HG03442 (cell line): ENCODE results near the gene PAPOLA.

Experiments
- ATAC-seq: cut with Tn5 transposase; IDR thresholded peaks from one replicate; pipeline ENCODE4 v1.9.1; 2021; ENCODE audit warnings: mild to moderate bottlenecking, moderate library complexity; ENCODE audit not compliant: unreplicated experiment

The PAPOLA gene

DNA sequence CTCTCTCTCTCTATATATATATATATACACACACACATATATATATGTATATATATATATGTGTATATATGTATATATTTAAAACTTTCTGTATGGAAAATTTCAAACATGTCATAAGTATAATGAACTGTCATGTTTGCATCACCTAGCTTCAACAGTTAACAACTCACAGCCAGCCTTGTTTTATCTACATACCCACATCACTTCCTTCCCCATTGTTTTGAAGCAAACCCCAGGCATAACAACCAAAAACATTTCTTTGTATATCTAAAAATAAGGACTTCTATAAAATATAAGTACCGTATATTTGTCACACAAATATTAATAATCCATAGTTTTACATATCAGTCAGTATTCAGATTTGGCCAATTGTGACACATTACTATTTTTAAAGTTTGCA is 57.4 kb downstream of the PAPOLA start:
- ATAC-seq: no peak

DNA sequence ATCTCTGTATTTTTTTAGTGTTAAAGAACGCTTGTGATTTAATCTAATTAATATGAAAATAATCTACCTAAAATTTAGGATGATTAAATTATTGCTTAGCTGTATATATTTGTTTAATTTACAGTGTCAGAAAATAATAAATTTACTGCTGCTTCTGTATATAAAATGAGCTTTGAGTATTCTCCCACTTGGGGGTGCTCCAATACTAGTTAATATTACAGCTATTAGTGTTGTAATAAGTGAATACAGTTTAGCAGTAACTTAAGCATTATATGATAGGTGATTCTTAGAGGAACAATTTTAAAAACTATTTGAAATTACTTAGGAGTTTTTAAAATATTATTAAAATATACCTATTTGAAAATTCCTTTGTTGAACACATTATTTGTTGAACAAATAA is 62.2 kb downstream of the PAPOLA start:
- ATAC-seq: no peak

DNA sequence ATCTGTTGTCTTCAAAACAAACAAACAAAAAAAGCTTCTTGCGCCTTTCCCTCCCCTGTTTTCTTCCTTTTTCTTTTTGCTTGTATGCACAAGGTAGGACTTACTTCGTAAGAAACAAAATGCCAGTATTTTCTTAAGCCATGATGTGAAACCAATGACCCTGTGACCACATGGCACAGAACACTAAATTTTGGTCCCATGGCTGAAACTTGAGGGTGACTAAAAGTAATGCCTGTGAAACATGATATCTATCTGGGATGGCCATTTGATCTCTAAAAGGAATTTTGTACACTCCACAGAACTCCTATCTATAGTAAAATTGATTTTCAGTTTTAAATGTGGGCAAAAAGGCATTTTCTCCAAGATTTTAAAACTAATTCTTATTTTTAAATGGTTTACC is 63.6 kb downstream of the PAPOLA start:
- ATAC-seq: no peak

DNA sequence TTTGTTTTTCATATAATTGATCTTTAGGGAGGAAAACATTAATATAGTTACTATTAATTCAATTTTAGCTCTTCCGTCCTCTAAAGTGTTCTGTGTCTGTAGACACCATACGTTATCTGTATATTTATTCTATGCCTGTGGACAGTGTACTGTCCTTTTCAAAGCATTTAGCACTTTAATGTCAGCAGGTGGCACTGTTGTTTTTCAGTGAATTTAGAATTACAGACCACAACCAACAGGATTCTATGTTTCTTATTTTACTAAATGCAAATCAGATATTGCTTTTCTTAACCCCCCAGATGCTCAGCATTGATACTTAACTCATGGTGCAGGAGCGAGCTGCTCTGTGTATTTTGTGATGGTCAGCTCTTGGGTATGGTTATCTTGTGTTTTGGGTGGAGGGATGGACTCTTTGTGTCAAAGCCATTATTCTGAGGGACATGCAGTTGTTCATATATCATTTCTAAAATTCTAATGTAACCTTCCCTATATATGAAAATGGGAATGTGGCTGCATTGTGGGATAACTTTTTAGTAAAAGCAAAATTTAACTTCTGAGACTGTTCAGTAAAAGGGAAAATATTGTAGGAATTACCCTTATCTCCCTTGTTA is 65.2 kb downstream of the PAPOLA start:
- no peak for ATAC-seq

DNA sequence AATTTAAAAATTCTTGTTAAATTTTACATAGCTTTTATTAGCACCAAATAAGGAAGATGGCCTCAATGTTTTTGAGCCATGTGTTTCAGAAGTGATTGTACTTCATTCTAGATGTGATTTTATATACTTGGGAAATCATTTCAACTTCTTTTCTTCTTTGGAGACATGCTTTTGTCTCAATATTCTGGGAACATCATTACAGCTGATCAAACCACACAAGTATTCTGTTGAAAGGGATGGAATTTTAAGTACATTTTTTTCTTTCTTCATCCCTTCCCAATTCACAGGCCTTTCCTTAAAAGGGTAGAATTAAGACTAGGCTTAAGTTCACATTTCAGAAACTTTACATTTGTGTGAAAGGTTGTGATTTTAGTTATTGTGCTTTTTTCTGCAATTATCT is 66.4 kb downstream of the PAPOLA start:
- no peak for ATAC-seq

DNA sequence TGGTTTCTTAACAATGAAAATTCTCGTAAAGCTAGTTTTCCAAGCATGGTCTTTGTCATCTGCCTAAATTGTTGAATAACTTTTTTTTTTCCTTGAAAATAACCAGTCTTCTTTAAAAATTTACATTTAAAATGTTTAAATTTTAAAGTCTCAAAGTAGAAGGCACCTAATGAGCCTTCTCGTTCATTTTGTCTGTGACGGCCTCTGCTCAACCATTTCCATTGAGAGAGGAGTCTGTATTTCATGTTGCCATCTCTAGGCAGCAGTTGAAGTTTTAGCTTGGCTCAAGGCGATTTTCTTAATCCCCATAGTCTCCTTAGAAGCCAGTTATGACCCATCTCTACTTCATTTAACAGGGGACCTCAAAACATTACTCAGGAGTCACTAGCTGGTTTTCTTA is 69.1 kb downstream of the PAPOLA start:
- ATAC-seq: no peak

DNA sequence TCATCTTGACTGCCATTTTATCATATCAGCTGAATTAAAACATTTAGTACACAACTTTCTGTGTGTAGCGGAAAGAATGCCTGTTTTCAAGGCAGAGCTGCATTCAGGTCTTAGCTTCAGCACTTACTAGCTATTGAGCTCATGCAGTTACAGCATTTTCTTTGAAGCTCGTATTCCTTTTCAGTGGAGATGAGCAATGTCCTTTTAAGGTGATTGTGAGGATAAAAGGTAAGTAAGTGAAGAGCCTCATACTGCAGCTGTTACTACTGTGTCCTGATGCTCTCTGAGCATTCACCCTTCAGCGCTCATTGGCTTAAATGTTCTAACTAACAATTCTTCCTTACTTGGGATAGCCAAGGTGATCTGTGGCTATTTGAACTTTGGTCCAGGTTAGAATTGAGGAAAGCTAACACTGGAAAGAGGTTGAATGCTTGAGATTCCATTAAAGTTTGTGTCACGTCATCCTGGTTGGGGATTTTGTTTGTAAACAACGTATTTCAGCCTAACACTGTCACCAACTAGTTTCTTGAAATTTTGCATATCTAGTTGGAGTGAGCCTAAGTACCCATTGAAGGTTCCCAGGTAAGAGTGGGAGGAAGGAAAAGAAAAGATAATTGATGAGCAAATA is 71.4 kb downstream of the PAPOLA start:
- no peak for ATAC-seq

DNA sequence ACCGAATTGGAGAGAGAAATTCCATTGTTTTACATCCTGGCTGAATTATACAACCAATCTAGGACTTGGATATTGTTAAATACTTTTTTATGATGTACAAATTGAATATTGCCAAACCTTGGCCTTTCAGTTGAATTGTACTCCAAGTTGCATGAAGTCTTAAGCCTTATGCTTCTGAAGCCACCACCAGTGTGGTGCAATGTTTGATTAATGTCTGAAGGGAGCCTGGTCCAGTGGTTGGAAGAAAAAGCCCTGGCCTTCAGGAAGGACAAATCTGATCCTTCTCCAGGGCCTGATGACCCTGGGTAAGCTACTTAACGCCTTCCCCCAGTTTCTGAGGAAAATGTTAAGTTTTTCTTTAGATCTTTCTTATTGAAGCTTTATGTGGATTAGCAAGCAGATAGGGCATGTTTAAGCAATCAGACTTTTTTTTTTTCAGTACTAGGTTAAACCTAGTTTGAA is 72.0 kb downstream of the PAPOLA start:
- ATAC-seq: no peak

DNA sequence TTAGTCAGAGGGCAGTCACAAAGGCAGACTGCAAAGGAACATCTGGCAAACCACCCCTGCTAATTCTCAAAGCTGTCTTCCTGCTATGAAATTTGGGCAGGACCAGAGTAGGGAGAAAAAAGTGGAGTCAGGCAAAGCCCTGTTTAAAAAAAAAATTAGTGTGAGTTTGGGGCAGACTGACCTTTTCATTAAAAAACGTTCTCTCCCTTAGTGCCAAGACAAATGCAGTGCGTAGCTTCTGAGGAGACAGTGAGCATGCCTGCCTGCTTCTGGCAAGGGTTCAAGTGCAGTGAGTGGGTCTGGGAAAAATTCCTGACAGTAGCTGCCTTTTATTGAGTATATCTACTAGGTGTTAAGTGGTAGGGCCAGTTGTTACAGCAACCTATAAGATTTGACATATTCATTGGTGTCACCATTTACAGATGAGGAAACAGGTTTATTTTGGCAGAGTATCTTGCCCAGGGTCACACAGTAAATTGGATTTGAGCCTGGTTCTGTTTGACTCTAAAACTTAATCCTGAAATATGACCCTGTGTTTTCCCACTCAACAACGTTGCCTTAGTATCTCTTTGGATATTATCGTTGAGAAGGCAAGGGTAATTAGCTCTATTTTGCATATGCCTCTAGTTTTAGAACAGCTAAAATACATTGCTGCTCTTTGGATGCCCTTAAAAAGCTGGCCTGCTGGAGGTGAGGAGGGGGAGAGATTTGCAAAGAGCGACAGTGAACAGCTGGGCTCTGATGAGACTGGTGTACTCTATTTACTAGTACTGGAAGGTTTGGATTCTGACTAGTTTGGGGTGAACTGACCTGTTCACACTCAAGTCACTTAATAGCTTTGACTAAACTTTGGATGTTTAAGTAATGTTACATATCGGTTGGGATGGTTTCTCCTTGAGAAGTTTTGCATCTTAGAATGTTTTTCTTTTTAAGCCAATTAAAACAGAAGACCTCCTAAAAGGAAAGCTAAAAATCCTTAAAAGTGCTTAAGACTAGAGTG is 72.8 kb downstream of the PAPOLA start:
- ATAC-seq: no peak

DNA sequence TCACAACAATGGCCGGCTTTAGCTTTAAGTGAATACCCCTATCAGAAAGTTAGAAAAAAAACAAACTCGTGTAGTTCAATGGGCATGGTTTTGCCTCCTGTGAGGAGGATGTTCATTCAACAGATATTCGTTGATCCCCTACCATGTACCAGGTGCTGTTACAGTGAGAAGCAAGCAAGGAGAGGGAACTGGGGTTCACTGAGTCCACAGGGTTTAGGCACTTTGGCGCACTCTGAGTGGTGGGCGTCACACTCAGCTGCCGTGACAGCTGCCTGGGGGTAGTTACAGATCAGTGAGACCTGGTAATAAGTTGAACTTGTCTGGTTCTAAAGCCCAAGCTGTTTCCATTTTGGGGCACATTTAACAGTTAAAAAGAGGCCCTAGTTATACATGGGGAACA is 74.2 kb downstream of the PAPOLA start:
- ATAC-seq: no peak

DNA sequence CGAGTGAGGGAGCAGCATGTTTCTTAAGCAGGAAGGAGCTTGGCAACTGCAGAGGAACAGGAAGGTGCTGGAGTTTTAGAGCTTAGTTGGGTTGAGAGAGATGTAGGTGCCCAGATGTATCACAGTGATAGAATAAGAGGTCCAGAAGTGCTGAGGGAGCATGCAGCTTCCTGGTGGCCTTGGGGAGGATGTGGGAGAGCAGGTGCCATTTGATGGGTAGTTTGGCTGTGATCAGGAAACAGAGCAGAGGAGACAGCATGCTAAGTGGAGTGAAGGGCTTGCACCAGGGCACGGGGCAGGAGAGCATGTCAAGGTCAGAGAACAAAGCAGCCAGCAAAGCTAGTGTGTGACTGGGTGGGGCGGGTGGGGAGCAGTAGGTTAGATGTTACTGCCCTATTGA is 74.8 kb downstream of the PAPOLA start:
- no peak for ATAC-seq

DNA sequence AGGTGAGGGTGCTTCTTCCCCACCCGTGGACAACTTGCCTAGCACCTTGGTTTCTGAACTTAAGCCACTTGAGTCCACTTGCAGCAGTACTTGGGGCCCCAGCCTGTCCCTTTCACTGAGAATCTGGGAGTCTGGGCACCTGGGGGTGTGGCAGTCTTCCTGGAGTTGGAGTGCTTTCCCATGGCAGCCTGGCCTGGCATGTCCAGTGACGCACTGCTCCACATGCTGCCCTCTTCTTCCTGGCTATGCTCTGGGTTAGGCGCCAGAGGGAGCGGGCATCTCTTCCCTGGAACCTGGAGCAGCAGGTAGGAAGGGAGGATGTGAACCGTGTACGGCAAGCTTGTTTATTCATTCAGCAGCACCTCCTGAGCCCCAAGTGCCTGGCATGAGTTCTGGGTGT is 76.4 kb downstream of the PAPOLA start:
- no peak for ATAC-seq

DNA sequence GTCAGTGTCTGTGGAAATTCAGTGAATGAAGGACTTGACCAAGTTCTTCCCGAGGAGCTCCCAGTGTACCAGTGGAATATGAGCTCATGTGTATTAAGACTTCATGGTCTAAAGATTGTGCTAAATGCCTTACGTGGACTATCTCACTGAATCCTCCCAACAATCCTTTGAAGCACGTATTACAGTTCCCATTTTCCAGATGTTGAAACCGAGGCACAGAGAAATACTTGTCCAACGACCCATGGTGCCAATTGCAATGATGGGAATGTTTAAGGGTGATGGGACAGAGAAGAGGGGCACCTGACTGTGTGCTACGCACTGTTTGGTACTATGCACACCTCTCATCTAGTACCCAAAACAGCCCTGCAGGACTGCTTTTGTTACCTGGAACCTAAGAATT is 77.2 kb downstream of the PAPOLA start:
- ATAC-seq: no peak

DNA sequence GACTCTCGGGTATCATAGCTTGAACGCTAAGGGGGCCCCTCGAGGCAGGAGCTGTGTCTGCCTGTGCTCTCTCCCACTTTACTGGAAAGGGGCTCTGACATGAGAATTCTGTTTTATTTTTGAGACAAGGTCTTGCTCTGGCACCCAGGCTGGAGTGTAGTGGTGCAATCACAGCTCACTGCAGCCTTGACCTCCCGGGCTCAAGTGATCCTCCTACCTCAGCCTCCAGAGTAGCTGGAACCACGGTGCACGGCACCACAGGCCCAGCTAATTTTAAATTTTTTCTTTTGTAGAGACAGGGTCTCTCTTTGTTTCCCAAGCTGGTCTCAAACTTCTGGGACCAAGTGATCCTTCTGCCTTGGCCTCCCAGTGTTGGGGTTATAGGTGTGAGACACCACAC is 77.7 kb downstream of the PAPOLA start:
- ATAC-seq: no peak

DNA sequence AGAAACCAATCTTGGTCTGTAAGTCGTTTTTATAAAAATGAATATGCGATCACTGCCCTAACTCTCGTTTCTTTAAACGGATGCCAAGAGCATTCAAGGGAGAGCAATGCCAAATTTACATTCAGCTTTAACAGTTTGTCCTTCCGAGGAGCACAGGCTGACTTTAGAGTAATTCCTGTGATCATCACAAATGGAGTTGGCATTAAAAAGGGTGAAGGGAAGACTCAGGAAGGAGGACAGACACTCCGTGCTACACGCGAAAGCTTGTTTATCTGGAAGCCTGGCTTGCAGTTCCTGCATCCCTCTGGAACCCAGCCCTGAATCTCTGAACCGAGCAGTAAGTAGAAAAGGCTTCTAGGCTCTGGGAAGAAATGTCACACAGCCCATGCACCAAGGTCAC is 78.4 kb downstream of the PAPOLA start:
- ATAC-seq: no peak

DNA sequence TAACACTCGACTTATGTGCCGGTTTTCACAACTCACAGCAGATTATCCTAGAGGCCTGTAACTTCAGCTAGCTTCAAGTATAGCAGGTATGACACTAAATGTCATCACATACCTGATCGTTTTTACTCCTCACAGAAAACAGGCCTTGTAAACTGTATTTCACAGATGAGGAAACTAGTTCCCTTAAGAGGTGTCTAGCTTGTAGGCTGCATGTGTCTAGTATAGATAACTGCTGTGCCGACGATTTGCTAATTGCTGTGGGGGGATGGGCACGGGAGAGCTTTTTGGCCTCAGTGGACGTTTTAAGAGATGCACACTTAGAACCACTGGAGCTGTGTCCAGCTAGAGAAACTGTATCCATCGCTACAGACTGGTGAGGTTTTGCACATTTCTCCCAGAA is 78.8 kb downstream of the PAPOLA start:
- ATAC-seq: no peak

DNA sequence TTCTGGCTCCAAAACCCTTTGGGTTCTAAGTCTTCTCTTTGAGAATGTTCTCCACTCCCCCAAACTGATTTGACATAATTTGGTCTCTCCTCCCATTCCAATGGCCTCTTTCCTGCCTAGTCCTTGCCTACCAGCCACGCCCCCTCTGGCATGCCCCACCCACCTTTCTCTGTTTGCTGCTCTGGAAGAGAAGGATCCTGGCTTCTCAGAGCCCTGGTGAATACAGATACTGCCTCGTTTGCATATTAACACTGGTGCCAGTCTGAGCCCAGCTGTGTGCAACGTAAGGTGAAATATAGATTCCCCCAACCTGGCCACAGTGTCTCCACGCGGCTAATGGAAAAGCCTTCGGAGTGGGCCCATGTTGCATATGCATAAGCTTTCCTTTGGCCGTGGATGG is 79.7 kb downstream of the PAPOLA start:
- ATAC-seq: no peak

DNA sequence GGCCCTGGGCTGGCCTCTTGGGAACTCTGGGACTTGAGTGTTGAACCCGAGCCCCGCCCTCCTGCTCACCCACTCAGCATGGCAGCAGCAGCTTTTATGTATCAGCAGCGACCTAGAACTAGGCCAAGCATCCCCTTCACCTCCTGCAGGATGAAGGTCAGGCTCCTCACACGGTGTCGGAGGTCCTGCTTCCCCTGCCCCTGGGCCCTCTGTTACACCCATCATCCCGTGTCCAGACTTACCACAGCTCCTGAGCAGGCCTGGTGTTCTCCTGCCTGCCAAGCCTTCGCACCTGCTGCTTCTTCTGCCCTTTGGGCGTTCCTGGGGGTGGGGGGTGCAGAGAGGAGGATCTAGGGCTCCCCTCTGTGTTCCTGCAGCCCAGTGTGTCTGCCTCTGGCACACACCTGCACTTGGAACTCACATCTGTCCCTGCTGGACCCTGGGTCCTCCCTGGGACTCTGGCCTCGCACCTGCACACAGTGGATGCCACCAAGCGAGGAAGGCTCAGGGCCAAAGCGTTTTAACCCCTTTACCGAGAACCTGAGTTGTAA is 80.3 kb downstream of the PAPOLA start:
- ATAC-seq: no peak

DNA sequence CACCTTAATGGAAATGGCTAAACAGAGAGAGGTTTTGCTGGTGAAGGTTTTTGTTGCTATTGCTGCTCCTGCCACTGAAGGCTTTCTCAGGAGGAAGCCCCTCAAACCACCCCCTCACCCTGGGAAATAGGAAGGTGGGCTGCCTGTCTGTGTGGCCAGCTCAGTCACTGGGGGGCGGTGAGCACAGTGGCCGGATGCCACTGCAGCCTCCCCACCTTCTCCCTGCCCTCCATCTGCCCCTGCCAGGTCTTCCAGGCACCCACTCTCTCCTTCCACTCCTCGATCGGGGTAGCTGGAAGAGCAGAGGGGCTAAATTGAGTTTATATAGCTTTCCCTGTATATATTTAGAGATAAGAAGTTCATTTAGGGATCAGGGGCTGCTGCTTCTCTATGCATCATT is 80.8 kb downstream of the PAPOLA start:
- no peak for ATAC-seq

DNA sequence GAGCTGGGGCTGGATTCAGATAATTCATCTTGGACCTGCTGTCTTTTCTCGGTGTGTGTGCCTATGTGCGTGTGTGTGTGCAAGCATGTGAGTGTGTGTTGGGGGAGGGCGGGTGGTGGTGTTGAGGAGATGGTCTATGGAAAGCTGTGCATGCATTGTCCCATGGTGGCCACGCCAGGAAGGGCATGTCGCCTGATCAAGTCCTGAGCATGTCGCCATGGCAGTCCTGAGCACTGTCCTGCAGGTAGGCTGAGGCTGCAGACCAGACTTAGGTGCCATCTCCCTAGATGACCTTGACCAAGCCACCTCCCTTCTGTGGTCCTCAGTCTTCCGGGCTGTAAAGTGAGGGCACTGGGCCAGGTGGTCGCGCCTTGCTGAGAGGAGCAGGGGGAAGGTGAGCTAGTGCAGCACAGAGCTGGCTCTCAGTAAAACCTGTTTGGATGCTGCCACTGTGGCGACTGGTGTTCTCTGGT is 81.4 kb downstream of the PAPOLA start:
- no peak for ATAC-seq

DNA sequence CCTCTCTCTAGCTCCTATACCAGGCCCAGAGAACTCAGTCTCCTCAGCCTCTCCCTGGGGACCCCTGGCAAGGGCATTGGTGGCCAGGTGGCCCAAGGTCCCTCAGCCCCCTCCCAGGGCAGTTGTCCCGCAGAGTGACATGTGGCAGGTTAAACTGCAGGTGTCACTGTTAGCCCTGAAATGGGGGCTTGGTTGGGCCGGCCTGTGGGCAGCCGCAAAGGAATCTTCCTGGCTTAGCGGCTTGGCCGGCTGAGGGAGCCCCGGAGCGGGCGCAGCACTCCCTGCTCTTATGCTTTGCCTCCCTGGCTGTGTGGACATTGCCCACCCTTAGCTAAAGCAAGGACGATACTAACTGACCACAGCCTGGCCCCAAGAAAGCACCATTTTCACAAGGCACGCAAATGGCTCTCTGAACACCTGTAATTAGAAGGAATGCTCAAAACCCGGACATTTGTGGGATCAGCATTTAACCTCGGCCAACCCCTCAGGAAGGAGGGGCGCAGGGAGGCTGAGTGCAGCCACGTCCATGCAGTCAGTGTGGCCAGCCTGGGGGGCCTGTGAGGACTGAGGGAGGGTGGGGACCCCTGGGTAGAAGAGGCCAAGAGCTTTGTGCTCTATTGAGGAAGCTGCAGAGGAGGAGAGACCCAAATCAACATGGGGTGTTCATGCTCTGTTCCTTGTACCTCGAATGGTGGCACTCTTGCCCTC is 82.2 kb downstream of the PAPOLA start:
- ATAC-seq: peak; percentile 64
